ENCODE measurements around the gene PLSCR5. TPM values are rescaled to one million over a fixed set of nuclear protein-coding genes. Genes with fewer than 3 reads are reported as not detected.

PLSCR5 gene
- total RNA-seq, 3 donors from 2014 or later, result not detected

DNA sequence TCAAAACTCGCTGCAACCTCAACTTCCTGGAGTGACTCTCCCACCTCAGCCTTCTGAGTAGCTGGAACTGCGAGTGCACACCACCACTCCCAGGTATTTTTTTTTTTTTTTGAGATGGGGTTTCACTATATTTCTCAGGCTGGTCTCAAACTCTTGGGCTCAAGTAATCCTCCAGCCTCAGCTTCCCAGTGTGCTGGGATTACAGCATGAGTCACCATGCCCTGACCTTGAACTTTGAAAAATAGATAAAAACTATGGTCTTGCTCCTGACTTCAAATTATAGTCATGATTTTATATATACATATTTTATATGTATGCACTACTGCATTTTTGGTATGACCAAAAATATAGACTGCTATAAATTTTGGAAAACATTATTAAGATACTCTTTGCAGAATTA is 6.9 kb upstream of the PLSCR5 start:
- DNase-seq, result no peak
- Mint-ChIP-seq H3K27me3 (ENCODE audit: low read depth) (peaks cover 3% of the 10 kb centered on the region), H3K4me1 (ENCODE audit: low read depth) (no peaks in the 10 kb centered on the region), H3K4me3 (no peak overlapping the region), H3K36me3 (ENCODE audit: insufficient read depth) (no peaks in the 10 kb centered on the region), H3K9me3 (no peaks in the 10 kb centered on the region)
- ATAC-seq, result no peak

DNA sequence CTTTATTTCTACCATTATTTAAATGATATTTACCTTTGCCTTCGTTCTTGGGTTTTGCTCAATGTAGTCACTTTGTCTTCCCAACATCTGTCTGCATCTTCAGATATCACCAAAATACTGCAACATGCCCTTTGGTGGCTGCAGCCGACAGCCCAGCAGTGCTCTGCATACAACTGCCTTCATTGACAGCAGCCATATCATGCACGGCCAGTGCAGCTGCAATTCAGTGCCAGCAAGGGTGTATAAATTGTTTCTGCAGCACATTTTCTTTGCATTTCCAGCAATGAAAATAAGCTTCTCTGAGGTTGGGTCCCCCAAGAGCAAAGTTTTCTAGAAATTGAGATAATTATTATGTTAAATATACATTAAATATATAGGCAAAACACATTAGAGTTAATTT is 6.0 kb upstream of the PLSCR5 start:
- ATAC-seq, result no peak
- H3K4me1 Mint-ChIP-seq (ENCODE audit: low read depth), result no peaks in the 10 kb centered on the region

DNA sequence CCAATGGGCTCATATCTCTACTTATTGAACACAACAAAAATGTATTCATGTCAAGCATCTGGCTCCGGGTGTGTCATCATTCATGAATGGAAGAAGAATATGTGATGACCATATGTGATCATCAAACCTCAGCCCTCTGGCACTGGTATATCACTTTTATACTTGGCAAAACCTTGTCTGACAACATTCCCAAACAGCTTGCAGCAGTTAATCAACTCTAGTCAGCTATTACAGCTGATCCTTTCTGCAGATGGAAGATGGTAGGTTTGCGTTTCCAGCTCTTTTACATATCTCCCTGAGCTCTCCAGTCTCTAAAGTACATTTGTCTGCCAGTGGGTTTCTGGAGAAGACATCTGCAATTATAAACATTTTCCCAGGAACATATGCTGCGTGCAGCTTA is 6.6 kb downstream of the PLSCR5 start:
- Mint-ChIP-seq H3K9me3 (no peaks in the 10 kb centered on the region), H3K36me3 (ENCODE audit: insufficient read depth) (no peaks in the 10 kb centered on the region), H3K4me3 (no peak overlapping the region), H3K27me3 (ENCODE audit: low read depth) (peaks cover 2% of the 10 kb centered on the region), H3K4me1 (ENCODE audit: low read depth) (no peaks in the 10 kb centered on the region)
- ATAC-seq, result no peak
- DNase-seq, result no peak

More for the DNA sequence above, 6.0 kb upstream of the PLSCR5 start:
- H3K4me3 Mint-ChIP-seq, result no peak overlapping the region
- DNase-seq, result no peak
- no peaks in the 10 kb centered on the region for H3K36me3 Mint-ChIP-seq (ENCODE audit: insufficient read depth)
- peaks cover 6% of the 10 kb centered on the region for H3K27me3 Mint-ChIP-seq (ENCODE audit: low read depth)
- no peaks in the 10 kb centered on the region for H3K9me3 Mint-ChIP-seq

DNA sequence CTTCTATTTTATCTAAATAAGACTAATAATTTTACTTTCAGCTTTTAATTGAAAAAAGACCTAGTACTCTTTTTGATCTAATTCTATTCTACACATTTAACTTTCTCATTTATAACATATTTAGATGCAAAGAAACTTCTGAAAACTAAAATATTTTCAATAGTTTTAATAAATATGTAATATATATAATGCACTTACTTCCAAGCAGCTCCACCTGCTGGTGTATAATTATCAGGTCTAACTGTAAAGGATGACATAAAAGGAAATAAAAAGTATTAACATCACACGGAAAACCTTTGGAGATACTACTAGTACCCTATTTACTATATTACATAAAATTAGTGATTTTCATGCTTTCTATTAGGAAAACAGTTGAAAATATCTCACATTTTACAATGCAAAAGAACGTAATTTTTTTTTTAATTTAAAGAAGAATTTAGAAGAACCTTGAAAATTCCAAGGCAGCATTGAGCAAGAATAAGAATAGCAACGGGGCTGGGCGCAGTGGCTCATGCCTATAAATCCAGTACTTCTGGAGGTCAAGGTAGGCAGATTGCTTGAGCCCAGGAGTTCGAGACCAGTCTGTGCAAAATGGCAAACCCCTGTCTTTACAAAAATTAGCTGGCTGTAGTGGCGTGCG is 10.2 kb downstream of the PLSCR5 start:
- DNase-seq (no peak), ATAC-seq (no peak)
- no peaks in the 10 kb centered on the region for H3K36me3 Mint-ChIP-seq (ENCODE audit: insufficient read depth)
- H3K4me3 Mint-ChIP-seq, result no peak overlapping the region
- peaks cover 4% of the 10 kb centered on the region for H3K27me3 Mint-ChIP-seq (ENCODE audit: low read depth)
- H3K9me3 Mint-ChIP-seq, result no peaks in the 10 kb centered on the region
- no peaks in the 10 kb centered on the region for H3K4me1 Mint-ChIP-seq (ENCODE audit: low read depth)

DNA sequence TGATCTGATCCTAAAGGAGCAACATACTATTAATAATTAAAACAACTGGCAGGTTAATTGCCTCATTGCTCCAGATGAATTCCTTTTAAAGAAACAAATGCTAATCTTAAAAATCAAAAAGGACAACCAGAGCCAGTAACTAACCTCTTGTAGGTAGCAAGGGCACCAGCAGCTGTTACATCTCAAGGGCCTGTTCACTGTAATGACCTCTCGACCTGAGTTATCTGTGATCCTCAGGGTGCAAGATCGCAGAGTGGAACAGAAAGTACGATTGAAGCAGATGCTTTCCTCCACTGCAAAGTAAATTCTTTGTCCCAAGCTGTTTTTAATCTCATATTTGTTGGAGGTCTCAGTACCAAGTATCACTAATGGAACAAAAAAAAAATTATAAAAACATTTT is 11.4 kb downstream of the PLSCR5 start:
- Mint-ChIP-seq H3K9me3 (no peaks in the 10 kb centered on the region), H3K4me1 (ENCODE audit: low read depth) (no peaks in the 10 kb centered on the region), H3K27me3 (ENCODE audit: low read depth) (peaks cover 4% of the 10 kb centered on the region), H3K4me3 (no peak overlapping the region), H3K36me3 (ENCODE audit: insufficient read depth) (no peaks in the 10 kb centered on the region)
- DNase-seq (no peak), ATAC-seq (no peak)

DNA sequence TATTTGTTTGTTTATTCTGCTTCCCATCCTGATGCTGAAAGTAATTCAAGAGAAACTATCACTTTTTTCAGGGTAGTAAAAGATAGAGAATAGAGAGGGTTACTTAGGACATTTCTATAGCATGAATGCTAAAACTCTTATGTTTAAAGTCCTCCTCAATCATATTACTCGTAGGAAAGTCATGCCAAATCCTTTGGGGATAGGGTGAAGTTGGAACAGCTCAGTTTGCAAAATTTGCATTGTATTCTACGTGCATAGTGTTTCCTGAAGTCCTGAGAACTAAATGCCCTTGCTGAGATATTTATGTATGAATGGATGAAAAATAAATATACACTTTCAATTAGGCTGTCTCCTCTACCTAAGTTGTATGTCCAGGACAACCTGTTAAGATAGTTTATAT is 14.6 kb downstream of the PLSCR5 start:
- Mint-ChIP-seq H3K4me3 (no peak overlapping the region), H3K36me3 (ENCODE audit: insufficient read depth) (no peaks in the 10 kb centered on the region), H3K9me3 (no peaks in the 10 kb centered on the region), H3K4me1 (ENCODE audit: low read depth) (no peaks in the 10 kb centered on the region), H3K27me3 (ENCODE audit: low read depth) (peaks cover 2% of the 10 kb centered on the region)
- DNase-seq, result no peak
- no peak for ATAC-seq

DNA sequence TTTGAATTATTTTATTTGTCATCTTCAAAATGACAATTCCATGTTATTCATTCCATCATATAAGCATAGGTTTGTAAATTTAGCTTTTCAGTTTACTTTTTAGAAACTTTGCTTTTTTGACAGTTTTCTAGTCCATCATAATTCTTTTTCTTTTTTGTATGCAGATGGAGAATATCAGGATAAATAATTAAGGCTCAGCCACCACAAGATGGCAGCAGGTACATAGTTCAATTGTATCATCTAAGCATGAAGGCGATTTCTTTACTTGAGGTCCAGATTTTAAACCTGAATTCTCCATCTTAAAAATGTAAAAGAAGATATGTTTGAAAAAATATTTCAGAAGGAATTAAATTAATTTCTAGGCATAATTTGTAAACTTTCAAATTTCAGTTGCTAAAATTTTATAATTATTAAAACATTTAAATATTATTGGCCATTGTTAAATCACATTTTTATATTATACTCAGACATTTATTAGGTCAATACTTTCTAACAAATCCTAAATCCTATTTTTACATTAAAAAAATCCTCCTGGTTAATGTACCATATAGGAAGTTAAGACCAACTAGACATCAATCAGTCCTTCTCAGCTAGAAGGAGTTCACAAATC is 15.1 kb downstream of the PLSCR5 start:
- Mint-ChIP-seq H3K4me3 (no peak overlapping the region), H3K9me3 (no peaks in the 10 kb centered on the region), H3K4me1 (ENCODE audit: low read depth) (no peaks in the 10 kb centered on the region), H3K36me3 (ENCODE audit: insufficient read depth) (no peaks in the 10 kb centered on the region), H3K27me3 (ENCODE audit: low read depth) (peaks cover 2% of the 10 kb centered on the region)
- DNase-seq (no peak), ATAC-seq (no peak)

DNA sequence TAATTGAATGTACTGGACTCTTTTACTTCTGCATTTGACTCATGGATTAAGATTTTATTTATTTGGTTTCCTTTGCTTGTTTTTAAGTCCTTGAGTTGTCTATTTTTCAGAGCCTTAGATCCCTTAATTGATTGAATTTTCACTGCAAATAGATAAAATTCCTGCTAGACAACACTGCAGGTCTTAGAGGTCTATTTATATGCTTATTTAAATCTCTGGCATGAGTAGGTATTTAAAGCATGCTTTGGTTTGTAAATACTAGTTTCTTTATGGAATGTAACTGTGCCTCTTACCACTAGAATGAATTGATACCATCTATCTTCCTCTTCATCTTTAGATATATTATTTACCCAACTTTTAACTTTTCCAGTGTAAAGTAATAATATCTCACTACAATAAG is 20.0 kb downstream of the PLSCR5 start:
- ATAC-seq (no peak), DNase-seq (no peak)
- Mint-ChIP-seq H3K27me3 (ENCODE audit: low read depth) (peaks cover 4% of the 10 kb centered on the region), H3K9me3 (peaks cover 4% of the 10 kb centered on the region), H3K4me3 (no peak overlapping the region), H3K4me1 (ENCODE audit: low read depth) (no peaks in the 10 kb centered on the region), H3K36me3 (ENCODE audit: insufficient read depth) (no peaks in the 10 kb centered on the region)

DNA sequence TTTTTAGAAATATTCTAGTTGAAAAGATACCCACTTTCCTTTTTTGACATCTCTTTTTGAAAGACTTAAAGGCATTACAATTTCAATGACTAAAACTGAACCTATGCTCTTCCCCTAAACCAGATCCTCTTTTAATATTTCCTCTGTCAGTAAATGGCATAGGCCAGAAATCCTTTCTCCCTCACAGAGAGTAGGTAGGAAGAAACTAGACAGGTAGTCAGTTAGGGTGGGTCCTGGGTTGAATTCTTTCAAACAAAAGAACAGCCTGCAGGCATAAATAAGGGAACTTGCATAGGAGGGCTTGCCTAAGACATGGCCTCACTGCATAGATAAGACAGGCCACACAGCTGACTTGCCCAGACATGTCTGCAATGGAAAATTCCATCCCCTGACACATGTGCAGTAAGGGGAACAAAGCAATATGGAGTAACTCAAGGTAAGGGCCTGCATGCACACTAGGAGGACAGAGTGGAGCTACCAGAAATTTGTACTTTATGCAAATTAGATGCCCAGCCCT is 23.1 kb downstream of the PLSCR5 start:
- Mint-ChIP-seq H3K4me3 (no peak overlapping the region), H3K27me3 (ENCODE audit: low read depth) (peaks cover 4% of the 10 kb centered on the region), H3K9me3 (peaks cover 4% of the 10 kb centered on the region), H3K4me1 (ENCODE audit: low read depth) (no peaks in the 10 kb centered on the region), H3K36me3 (ENCODE audit: insufficient read depth) (no peaks in the 10 kb centered on the region)
- ATAC-seq (no peak), DNase-seq (no peak)

DNA sequence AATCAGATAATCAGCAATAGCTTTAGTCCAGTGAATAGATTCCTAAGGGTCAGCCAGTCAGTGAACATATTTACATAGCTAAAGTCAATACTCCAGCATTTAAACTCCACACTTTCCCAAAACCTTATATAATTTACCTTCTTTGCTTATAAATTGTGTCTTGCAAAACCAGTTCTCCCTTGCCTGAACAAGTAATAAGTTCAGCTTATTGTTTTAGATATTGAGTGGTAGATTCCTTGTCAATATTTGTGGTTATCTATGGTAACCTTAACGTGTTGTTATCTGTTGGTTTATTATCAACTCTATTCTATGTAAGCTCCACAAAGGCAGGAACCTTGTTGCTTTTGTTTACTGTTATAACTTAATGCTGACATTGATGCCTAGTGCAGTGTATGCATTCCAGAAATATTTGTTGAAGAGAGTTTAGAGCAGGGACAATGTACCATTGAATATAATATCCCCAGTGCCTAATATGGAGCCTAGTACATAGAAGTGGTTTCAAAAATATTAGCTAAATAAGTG is 24.0 kb downstream of the PLSCR5 start:
- Mint-ChIP-seq H3K9me3 (peaks cover 4% of the 10 kb centered on the region), H3K36me3 (ENCODE audit: insufficient read depth) (no peaks in the 10 kb centered on the region), H3K4me3 (no peak overlapping the region)

DNA sequence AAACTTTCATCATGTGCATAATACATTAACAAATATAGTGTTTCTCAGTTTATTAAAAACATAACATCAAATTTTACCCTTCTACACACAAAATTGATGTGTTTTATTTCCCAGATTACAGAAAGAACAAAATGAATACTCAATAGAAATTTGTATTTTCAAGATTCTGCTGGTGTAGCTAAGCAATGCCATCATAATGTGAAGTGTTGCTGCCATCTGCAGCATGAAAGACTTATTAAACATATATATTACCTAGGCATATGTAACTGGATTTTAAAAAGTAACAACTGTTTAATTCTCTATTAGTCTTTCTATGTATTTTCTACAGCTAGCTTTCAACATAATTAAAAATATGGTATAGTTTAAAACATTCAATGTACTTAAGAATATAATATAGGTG is 27.5 kb downstream of the PLSCR5 start:
- ATAC-seq (no peak), DNase-seq (peak; percentile 7)
- Mint-ChIP-seq H3K9me3 (no peaks in the 10 kb centered on the region), H3K4me3 (no peak overlapping the region), H3K27me3 (ENCODE audit: low read depth) (peaks cover 6% of the 10 kb centered on the region), H3K36me3 (ENCODE audit: insufficient read depth) (no peaks in the 10 kb centered on the region), H3K4me1 (ENCODE audit: low read depth) (no peaks in the 10 kb centered on the region)

More for the DNA sequence above, 24.0 kb downstream of the PLSCR5 start:
- Mint-ChIP-seq H3K27me3 (ENCODE audit: low read depth) (peaks cover 4% of the 10 kb centered on the region), H3K4me1 (ENCODE audit: low read depth) (no peaks in the 10 kb centered on the region)
- ATAC-seq (no peak), DNase-seq (no peak)

DNA sequence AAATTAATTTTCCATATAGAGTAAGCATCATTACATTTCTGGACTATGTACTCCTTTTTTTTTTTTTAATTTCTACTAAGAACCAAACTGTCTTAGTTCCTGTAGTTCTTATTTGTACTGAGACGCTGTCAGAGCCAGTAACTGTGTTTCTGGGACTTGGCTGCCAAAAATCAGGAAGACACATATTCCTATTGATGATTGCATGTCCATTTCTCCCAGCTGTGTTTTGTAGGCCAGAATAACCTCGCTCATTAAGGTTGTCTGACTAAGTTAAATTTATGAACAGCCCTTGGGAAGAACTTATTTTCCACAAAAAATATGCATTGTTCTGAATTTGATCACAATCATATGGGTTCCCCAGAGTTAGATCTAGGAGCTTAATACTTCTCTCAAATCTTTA is 29.5 kb downstream of the PLSCR5 start:
- H3K27me3 Mint-ChIP-seq (ENCODE audit: low read depth), result peaks cover 6% of the 10 kb centered on the region
- no peaks in the 10 kb centered on the region for H3K4me1 Mint-ChIP-seq (ENCODE audit: low read depth)
- H3K36me3 Mint-ChIP-seq (ENCODE audit: insufficient read depth), result no peaks in the 10 kb centered on the region
- no peak overlapping the region for H3K4me3 Mint-ChIP-seq
- no peak for ATAC-seq
- DNase-seq, result no peak
- no peaks in the 10 kb centered on the region for H3K9me3 Mint-ChIP-seq

DNA sequence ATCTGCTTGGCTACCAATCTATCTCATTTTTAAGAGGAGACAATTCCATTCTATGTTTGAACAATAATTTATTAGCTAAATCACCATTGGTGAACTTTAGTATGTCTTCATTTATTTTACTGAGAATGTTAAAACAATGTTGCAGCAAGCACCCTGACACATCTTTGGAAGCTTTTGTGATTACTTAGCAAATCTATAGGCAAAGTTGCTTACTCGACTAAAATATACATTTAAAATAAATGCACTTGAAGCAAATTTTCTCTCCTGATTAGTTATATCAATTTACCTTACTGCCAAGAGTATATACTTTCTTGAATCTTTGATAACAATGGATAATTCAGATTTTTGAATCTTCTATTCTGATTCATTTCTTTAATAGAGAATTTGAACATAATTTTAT is 31.0 kb downstream of the PLSCR5 start:
- no peak overlapping the region for H3K4me3 Mint-ChIP-seq

DNA sequence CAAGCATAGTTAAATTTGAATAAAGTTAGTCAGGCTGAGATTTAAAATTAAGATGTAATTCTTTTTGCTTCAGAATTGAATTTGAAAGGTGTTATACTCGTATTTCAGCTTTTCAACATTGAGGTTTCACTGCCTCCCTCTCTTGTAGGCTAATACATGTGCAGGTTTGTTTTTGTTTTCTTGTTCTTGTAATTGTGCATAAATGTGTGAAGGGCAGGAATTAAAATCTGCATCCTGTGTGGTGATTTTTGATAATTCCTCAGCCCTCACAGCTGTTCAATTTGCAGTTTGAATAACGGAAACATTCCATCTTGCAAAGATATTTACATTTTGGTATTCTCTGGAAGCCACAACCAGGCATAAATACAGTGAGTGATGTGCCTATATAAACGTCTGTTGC is 35.8 kb downstream of the PLSCR5 start:
- ATAC-seq (no peak), DNase-seq (no peak)
- Mint-ChIP-seq H3K36me3 (ENCODE audit: insufficient read depth) (no peaks in the 10 kb centered on the region), H3K4me3 (no peak overlapping the region), H3K27me3 (ENCODE audit: low read depth) (peaks cover 5% of the 10 kb centered on the region), H3K9me3 (no peaks in the 10 kb centered on the region), H3K4me1 (ENCODE audit: low read depth) (no peaks in the 10 kb centered on the region)

More for the DNA sequence above, 31.0 kb downstream of the PLSCR5 start:
- H3K36me3 Mint-ChIP-seq (ENCODE audit: insufficient read depth), result no peaks in the 10 kb centered on the region
- no peaks in the 10 kb centered on the region for H3K4me1 Mint-ChIP-seq (ENCODE audit: low read depth)
- H3K9me3 Mint-ChIP-seq, result no peaks in the 10 kb centered on the region
- no peak for ATAC-seq
- DNase-seq, result no peak
- H3K27me3 Mint-ChIP-seq (ENCODE audit: low read depth), result peaks cover 5% of the 10 kb centered on the region

DNA sequence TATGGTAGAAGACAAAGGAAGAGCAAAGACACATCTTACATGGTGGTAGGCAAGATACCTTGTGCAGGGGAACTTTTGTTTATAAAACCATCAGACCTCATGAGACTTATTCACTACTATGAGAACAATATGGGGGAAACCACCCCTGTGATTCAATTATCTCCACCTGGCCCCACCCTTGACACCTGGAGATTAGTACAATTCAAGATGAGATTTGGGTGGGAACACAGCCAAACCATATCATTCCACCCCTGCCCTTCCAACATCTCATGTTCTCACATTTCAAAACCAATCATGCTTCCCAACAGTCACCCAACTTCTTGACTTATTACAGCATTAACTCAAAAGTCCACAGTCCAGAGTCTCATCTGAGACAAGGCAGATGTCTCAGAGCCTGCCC is 39.0 kb downstream of the PLSCR5 start:
- DNase-seq, result no peak
- ATAC-seq, result no peak
- Mint-ChIP-seq H3K9me3 (no peaks in the 10 kb centered on the region), H3K4me1 (ENCODE audit: low read depth) (no peaks in the 10 kb centered on the region), H3K36me3 (ENCODE audit: insufficient read depth) (no peaks in the 10 kb centered on the region), H3K4me3 (no peak overlapping the region), H3K27me3 (ENCODE audit: low read depth) (no peaks in the 10 kb centered on the region)
